ENCODE data around the gene VTI1B.
"Not testable (repeated sequence)": the region's sequence is repeated elsewhere in the genome, so short reads cannot be mapped to it uniquely, and the experiment has no call there.

Gene VTI1B

GRCh38 chr14:67627519-67627918, 46.9 kb downstream of the VTI1B start:
- DNase-seq (ENCODE audit: low spot score) = no peak

GRCh38 chr14:67626131-67626530, 48.3 kb downstream of the VTI1B start:
- not testable (repeated sequence) for DNase-seq (ENCODE audit: low spot score)

GRCh38 chr14:67623114-67623513, 51.3 kb downstream of the VTI1B start:
- no peak for DNase-seq (ENCODE audit: low spot score)

- DNase-seq (ENCODE audit: low spot score) = no peak
These were observed 51.8 kb downstream of the VTI1B start for GRCh38 chr14:67622675-67623074.

GRCh38 chr14:67620217-67620785, 54.1 kb downstream of the VTI1B start:
- DNase-seq (ENCODE audit: low spot score) = no peak

- peak; percentile 95 for DNase-seq (ENCODE audit: low spot score)
These were observed 54.8 kb downstream of the VTI1B start, which contains the start of gene ARG2 for GRCh38 chr14:67619446-67620216. ARG2 (plus strand) TSS chr14:67619920; CDS start chr14:67619978, 58 bp downstream.

GRCh38 chr14:67618617-67619063, 55.8 kb downstream of the VTI1B start:
- peak; percentile 81 for DNase-seq (ENCODE audit: low spot score)

- no peak for DNase-seq (ENCODE audit: low spot score)
These were observed 63.9 kb downstream of the VTI1B start for GRCh38 chr14:67610491-67610890.

- no peak for DNase-seq (ENCODE audit: low spot score)
These were observed 64.7 kb downstream of the VTI1B start for GRCh38 chr14:67609642-67610310.

- no peak for DNase-seq (ENCODE audit: low spot score)
These were observed 66.8 kb downstream of the VTI1B start for GRCh38 chr14:67607646-67608045.

GRCh38 chr14:67602995-67603545, 71.4 kb downstream of the VTI1B start:
- no peak for DNase-seq (ENCODE audit: low spot score)

GRCh38 chr14:67602076-67602475, 72.4 kb downstream of the VTI1B start:
- no peak for DNase-seq (ENCODE audit: low spot score)

- DNase-seq (ENCODE audit: low spot score) = not testable (repeated sequence)
These were observed 73.9 kb downstream of the VTI1B start for GRCh38 chr14:67600562-67600974.

GRCh38 chr14:67599698-67600561, 74.5 kb downstream of the VTI1B start, which contains the start of gene PIGH:
PIGH (minus strand) TSS chr14:67600268; CDS start chr14:67600203, 65 bp downstream.
- DNase-seq (ENCODE audit: low spot score) = peak; percentile 93

All from CD4-positive, alpha-beta T cell treated with Interleukin-2 at 100 ng/mL for 4 hours (primary cell).